ENCODE results near the gene BICD2.
"Not testable (repeated sequence)": the region's sequence is repeated elsewhere in the genome, so short reads cannot be mapped to it uniquely, and the experiment has no call there.

BICD2 gene

GRCh38 chr9:92769990-92770359, 5.3 kb upstream of the BICD2 start:
- TF ChIP-seq CTCF (conservative IDR thresholded peaks at IDR 0.05; ENCODE audit: low read depth, low read length), result no peak
- H3K4me3 ChIP-seq (ENCODE audit: low read depth, low read length), result no peak overlapping the region
- DNase-seq (ENCODE audit: low read depth), result no peak

GRCh38 chr9:92769286-92769685, 4.7 kb upstream of the BICD2 start:
- no peak for DNase-seq (ENCODE audit: low read depth)
- H3K4me3 ChIP-seq (ENCODE audit: low read depth, low read length), result no peak overlapping the region
- no peak for TF ChIP-seq CTCF (conservative IDR thresholded peaks at IDR 0.05; ENCODE audit: low read depth, low read length)

GRCh38 chr9:92768816-92769215, 4.2 kb upstream of the BICD2 start:
- H3K4me3 ChIP-seq (ENCODE audit: low read depth, low read length); DNase-seq (ENCODE audit: low read depth): not testable (repeated sequence)

- TF ChIP-seq CTCF (conservative IDR thresholded peaks at IDR 0.05; ENCODE audit: low read depth, low read length), result no peak
- no peak for DNase-seq (ENCODE audit: low read depth)
- H3K4me3 ChIP-seq (ENCODE audit: low read depth, low read length), result no peak overlapping the region
Observed at GRCh38 chr9:92767066-92768054, 2.7 kb upstream of the BICD2 start.

- peak; percentile 92 for TF ChIP-seq CTCF (conservative IDR thresholded peaks at IDR 0.05; ENCODE audit: low read depth, low read length)
- peak; percentile 98 for DNase-seq (ENCODE audit: low read depth)
Observed at GRCh38 chr9:92764988-92765936, 629 bp upstream of the BICD2 start.

GRCh38 chr9:92763721-92764380, 782 bp downstream of the BICD2 start:
- no peak for TF ChIP-seq CTCF (conservative IDR thresholded peaks at IDR 0.05; ENCODE audit: low read depth, low read length)
- DNase-seq (ENCODE audit: low read depth), result no peak

More at GRCh38 chr9:92764988-92765936, 629 bp upstream of the BICD2 start:
- H3K4me3 ChIP-seq (ENCODE audit: low read depth, low read length), result peak overlapping the region; percentile 76

More at GRCh38 chr9:92763721-92764380, 782 bp downstream of the BICD2 start:
- peak overlapping the region; percentile 98 for H3K4me3 ChIP-seq (ENCODE audit: low read depth, low read length)

Data from choroid plexus epithelial cell (primary cell).